Gastroesophageal sphincter (tissue), 4 donors: ENCODE data around the gene LRRC8C. TPM values are rescaled to one million over a fixed set of nuclear protein-coding genes. Genes with fewer than 3 reads are reported as not detected.
"Not testable (repeated sequence)": the region's sequence is repeated elsewhere in the genome, so short reads cannot be mapped to it uniquely, and the experiment has no call there.

ENCODE experiments used
- ATAC-seq: fragments of 150-250 bp; one replicate; pipeline ENCODE4 v1.9.1; 2016; ENCODE audit warnings: mild to moderate bottlenecking, moderate library complexity
- H3K27ac ChIP-seq, 4 donors: fragments of 200-600 bp; sonication (generic) in 3 of 4; 1 replicate in 3 of 4; 2 replicates in 1 of 4; pipeline ENCODE4 v1.5.1; 2016 to 2019
- H3K27me3 ChIP-seq: fragments of 200-600 bp; sonication (generic); one replicate; pipeline ENCODE4 v1.5.1; 2019
- H3K36me3 ChIP-seq, 2 donors: fragments of 200-600 bp; sonication (generic); one replicate each; pipeline ENCODE4 v1.5.1; 2019; ENCODE audit warnings: control low read depth in 1 of 2
- H3K4me1 ChIP-seq, 3 donors: fragments of 200-600 bp; sonication (generic); 1 replicate in 2 of 3; 2 replicates in 1 of 3; pipeline ENCODE4 v1.5.1; 2016 to 2019; ENCODE audit warnings: control low read depth in 2 of 3
- H3K4me3 ChIP-seq, 2 donors: fragments of 200-600 bp; sonication (generic); one replicate each; pipeline ENCODE4 v1.5.1; 2019; ENCODE audit warnings: mild to moderate bottlenecking in 1 of 2, moderate library complexity in 1 of 2
- H3K9me3 ChIP-seq, 3 donors: fragments of 200-600 bp; sonication (generic); one replicate each; pipeline ENCODE4 v1.5.1; 2017 to 2019; ENCODE audit warnings: control low read depth in 2 of 3
- CTCF ChIP-seq, 4 experiments: fragments of 200-600 bp in 2 of 4; fragments of 450-650 bp in 2 of 4; sonication (generic) in 1 of 4; IDR thresholded peaks; one replicate each; pipeline ENCODE4 v1.5.1; 2017 to 2019; ENCODE audit warnings: antibody characterized with exemption in 4 of 4, mild to moderate bottlenecking in 2 of 4, moderate library complexity in 2 of 4
- EP300 ChIP-seq: sonication (generic); formaldehyde crosslinking; IDR thresholded peaks from one replicate; pipeline ENCODE4 v1.6.1; 2017; ENCODE audit warnings: antibody characterized with exemption, mild to moderate bottlenecking
- POLR2A ChIP-seq, 2 donors: fragments of 450-650 bp; IDR thresholded peaks; one replicate each; pipeline ENCODE4 v1.6.1; 2017; ENCODE audit warnings: antibody characterized with exemption in 2 of 2, mild to moderate bottlenecking in 2 of 2, moderate library complexity in 1 of 2
- POLR2AphosphoS5 ChIP-seq: sonication (generic); formaldehyde crosslinking; IDR thresholded peaks from one replicate; pipeline ENCODE4 v1.6.1; 2017; ENCODE audit warnings: antibody characterized with exemption
- WGBS, 2 donors: methylation state at CpG; one replicate each; pipeline ENCODE4 v1.1.5; 2018; ENCODE audit warnings: low coverage in 1 of 2; 5-methylcytosine and 5-hydroxymethylcytosine counted together
- total RNA-seq, 4 donors: library from RNA; depleted of rRNA; stranded (reverse); fragments of >200 nt; gene quantifications; one replicate each; pipeline ENCODE4 v1.1.0, GENCODE V29; 2016

The LRRC8C gene
- total RNA-seq, 4 donors from 2014 or later, result 5.4 to 9.6 (median 6.2) TPM

- 76 to 92% methylated on average over 4 of the region's 4 CpGs for WGBS, 2 donors
- no peak for ATAC-seq
- Histone ChIP-seq H3K9me3 (no peaks in the 10 kb centered on the region), H3K4me1 (peaks cover 0 to 6% (median 0%) of the 10 kb centered on the region in 3 donors), H3K27me3 (no peaks in the 10 kb centered on the region), H3K27ac (no peak overlapping the region), H3K36me3 (no peaks in the 10 kb centered on the region), H3K4me3 (no peak overlapping the region)
- TF ChIP-seq POLR2A (IDR thresholded peaks at IDR 0.05) (no peak), POLR2AphosphoS5 (no peak), EP300 (no peak), CTCF (IDR thresholded peaks at IDR 0.05) (no peak)
These were observed 66.6 kb downstream of the LRRC8C start for GRCh38 chr1:89699451-89699986.

- no peak for ATAC-seq
- H3K9me3 ChIP-seq, result no peaks in the 10 kb centered on the region
- no peak for TF ChIP-seq EP300
- TF ChIP-seq POLR2AphosphoS5, result no peak
- no peak for TF ChIP-seq CTCF (IDR thresholded peaks at IDR 0.05)
- no peak for TF ChIP-seq POLR2A (IDR thresholded peaks at IDR 0.05)
- 32 to 59% methylated on average over 4 of the region's 4 CpGs for WGBS, 2 donors
- no peak overlapping the region for H3K27ac ChIP-seq
- H3K4me1 ChIP-seq, result no peaks in the 10 kb centered on the region
- no peaks in the 10 kb centered on the region for H3K36me3 ChIP-seq
- no peak overlapping the region for H3K4me3 ChIP-seq
- no peaks in the 10 kb centered on the region for H3K27me3 ChIP-seq
These were observed 68.9 kb downstream of the LRRC8C start for GRCh38 chr1:89701746-89702241.

GRCh38 chr1:89702520-89703045 is 69.7 kb downstream of the LRRC8C start:
- Histone ChIP-seq H3K27ac (no peak overlapping the region), H3K4me1 (no peaks in the 10 kb centered on the region), H3K36me3 (no peaks in the 10 kb centered on the region), H3K4me3 (no peak overlapping the region), H3K9me3 (no peaks in the 10 kb centered on the region), H3K27me3 (no peaks in the 10 kb centered on the region)
- 100% methylated on average over 1 of the region's 1 CpG; no CpG with 5 or more reads in 1 of the 2 donors for WGBS, 2 donors
- ATAC-seq, result no peak
- TF ChIP-seq POLR2A (IDR thresholded peaks at IDR 0.05), result no peak

GRCh38 chr1:89703469-89703868 is 70.5 kb downstream of the LRRC8C start:
- H3K4me3 ChIP-seq, result no peak overlapping the region
- H3K36me3 ChIP-seq, result no peaks in the 10 kb centered on the region
- H3K27ac ChIP-seq, result no peak overlapping the region
- no peaks in the 10 kb centered on the region for H3K27me3 ChIP-seq
- WGBS, 2 donors, result 87% methylated on average over 1 of the region's 1 CpG; no CpG with 5 or more reads in 1 of the 2 donors
- H3K9me3 ChIP-seq, result no peaks in the 10 kb centered on the region
- no peak for ATAC-seq
- no peaks in the 10 kb centered on the region for H3K4me1 ChIP-seq
- TF ChIP-seq CTCF (IDR thresholded peaks at IDR 0.05) (no peak), POLR2A (IDR thresholded peaks at IDR 0.05) (no peak), POLR2AphosphoS5 (no peak), EP300 (no peak)

GRCh38 chr1:89704014-89704413 is 71.1 kb downstream of the LRRC8C start:
- no peak for TF ChIP-seq POLR2A (IDR thresholded peaks at IDR 0.05)
- no peak for TF ChIP-seq EP300
- TF ChIP-seq POLR2AphosphoS5, result no peak
- TF ChIP-seq CTCF (IDR thresholded peaks at IDR 0.05), result no peak
- no peak for ATAC-seq
- 100% methylated on average over 2 of the region's 2 CpGs for WGBS, 2 donors
- Histone ChIP-seq H3K4me3 (no peak overlapping the region), H3K27me3 (no peaks in the 10 kb centered on the region), H3K9me3 (no peaks in the 10 kb centered on the region), H3K27ac (no peak overlapping the region), H3K4me1 (no peaks in the 10 kb centered on the region), H3K36me3 (no peaks in the 10 kb centered on the region)

GRCh38 chr1:89704885-89705284 is 72.0 kb downstream of the LRRC8C start:
- ATAC-seq, H3K27me3 ChIP-seq: not testable (repeated sequence)
- WGBS, 2 donors, result no CpG with 5 or more reads among the region's 2 CpGs

More at GRCh38 chr1:89704885-89705284, 72.0 kb downstream of the LRRC8C start:
- not testable (repeated sequence) for H3K27ac ChIP-seq, H3K36me3 ChIP-seq, H3K4me3 ChIP-seq, H3K9me3 ChIP-seq, H3K4me1 ChIP-seq
